A673 (cell line): ENCODE measurements around the gene LIME1. TPM values are rescaled to one million over a fixed set of nuclear protein-coding genes. Genes with fewer than 3 reads are reported as not detected.

Source experiments
- BruUV-seq: library from RNA; stranded (reverse); fragments of 400-500 nt; replicated peaks from 2 replicates; lab custom pipeline; 2021; lab: Mats Ljungman, UMichigan
- CTCF ChIA-PET: fragments of 300-600 bp; sonication (Branson Sonifier 250); formaldehyde crosslinking; loops from one replicate; lab custom pipeline; 2022; ENCODE audit warnings: antibody characterized with exemption; lab: Charles Lee
- POLR2A ChIA-PET: fragments of 300-600 bp; sonication (Branson Sonifier 250); formaldehyde crosslinking; loops from one replicate; lab custom pipeline; 2022; ENCODE audit warnings: antibody characterized with exemption; ENCODE audit not compliant: low non-redundant PET; lab: Charles Lee
- DNase-seq: peaks from one replicate; pipeline ENCODE4 v3.0.0-alpha.2; 2015; ENCODE audit warnings: low spot score
- H3K27ac ChIP-seq: fragments of 200-600 bp; sonication (generic); 2 replicates; pipeline ENCODE4 v1.5.1; 2016; ENCODE audit warnings: mixed run types, low read depth, mild to moderate bottlenecking, mixed read lengths, antibody characterized with exemption, low read length; ENCODE audit not compliant: poor library complexity, severe bottlenecking
- H3K27me3 ChIP-seq: fragments of 200-600 bp; sonication (generic); replicated peaks from 2 replicates; pipeline ENCODE4 v1.6.1; 2017; ENCODE audit warnings: mixed run types, low read depth, mild to moderate bottlenecking, mixed read lengths, antibody characterized with exemption, low read length; ENCODE audit not compliant: insufficient read depth, poor library complexity
- H3K36me3 ChIP-seq: fragments of 200-600 bp; sonication (generic); 2 replicates; pipeline ENCODE4 v1.6.1; 2016; ENCODE audit warnings: mixed run types, mild to moderate bottlenecking, mixed read lengths, antibody characterized with exemption, low read length; ENCODE audit not compliant: insufficient read depth, poor library complexity, severe bottlenecking
- H3K4me1 ChIP-seq: fragments of 200-600 bp; sonication (generic); 2 replicates; pipeline ENCODE4 v1.6.1; 2017; ENCODE audit warnings: mixed run types, mild to moderate bottlenecking, mixed read lengths, antibody characterized with exemption, low read length; ENCODE audit not compliant: insufficient read depth, poor library complexity, severe bottlenecking
- H3K4me3 ChIP-seq: fragments of 200-600 bp; sonication (generic); 2 replicates; pipeline ENCODE4 v1.5.1; 2016; ENCODE audit warnings: low read depth, mixed run types, mild to moderate bottlenecking, mixed read lengths, low read length; ENCODE audit not compliant: poor library complexity, severe bottlenecking
- H3K9me3 ChIP-seq: fragments of 200-600 bp; sonication (generic); 2 replicates; pipeline ENCODE4 v1.6.1; 2016; ENCODE audit warnings: mixed run types, low read depth, mild to moderate bottlenecking, mixed read lengths, antibody characterized with exemption, low read length; ENCODE audit not compliant: poor library complexity, severe bottlenecking
- CTCF ChIP-seq: fragments of 300-800, 200-600 bp; sonication (generic); conservative IDR thresholded peaks from 2 replicates; pipeline ENCODE4 v1.5.1; 2017; ENCODE audit warnings: low read depth, mild to moderate bottlenecking, antibody characterized with exemption, low read length, moderate library complexity, mixed read lengths
- EZH2 ChIP-seq: fragments of 200-600 bp; sonication (generic); IDR thresholded peaks from 2 replicates; pipeline ENCODE4 v1.6.1; 2017; ENCODE audit warnings: borderline replicate concordance, low read depth, mild to moderate bottlenecking, mixed read lengths, antibody characterized with exemption, low read length; ENCODE audit not compliant: poor library complexity, severe bottlenecking
- intact Hi-C: fragments of 100-400 bp; cut with micrococcal nuclease; formaldehyde crosslinking; loops from one replicate; pipeline ENCODE4 v1.10.0; 2022; ENCODE audit not compliant: unreplicated experiment
- total RNA-seq: library from RNA; stranded (reverse); gene quantifications from 2 replicates; pipeline ENCODE4 v1.2.3, GENCODE V29; 2021

Gene LIME1
- total RNA-seq, 1 experiment from 2014 or later, result 16.3 TPM

GRCh38 chr20:63705232-63706026 lies 31.0 kb upstream of the LIME1 start:
- no peak overlapping the region for H3K27ac ChIP-seq
- H3K36me3 ChIP-seq, result peaks cover 36% of the 10 kb centered on the region
- TF ChIP-seq EZH2 (no peak), CTCF (no peak)
- intact Hi-C loops, result no loop called here
- peaks cover 6% of the 10 kb centered on the region for H3K4me1 ChIP-seq
- ChIA-PET POLR2A (no interaction called here), CTCF (no interaction called here)
- no peaks in the 10 kb centered on the region for H3K9me3 ChIP-seq
- no peaks in the 10 kb centered on the region for H3K27me3 ChIP-seq
- H3K4me3 ChIP-seq, result no peak overlapping the region
- no TSS peak for BruUV-seq
- DNase-seq, result no peak

- Histone ChIP-seq H3K36me3 (peaks cover 43% of the 10 kb centered on the region), H3K27ac (no peak overlapping the region), H3K27me3 (no peaks in the 10 kb centered on the region), H3K4me1 (peaks cover 6% of the 10 kb centered on the region), H3K4me3 (peak overlapping the region; percentile 98), H3K9me3 (no peaks in the 10 kb centered on the region)
- POLR2A ChIA-PET, result no interaction called here
- no peak for DNase-seq
- TF ChIP-seq EZH2 (no peak), CTCF (no peak)
- BruUV-seq, result TSS peak; percentile 35
- CTCF ChIA-PET, result no interaction called here
- intact Hi-C loops, result no loop called here
Measured at GRCh38 chr20:63706027-63706695, 30.3 kb upstream of the LIME1 start.

- Histone ChIP-seq H3K4me1 (peaks cover 6% of the 10 kb centered on the region), H3K27me3 (no peaks in the 10 kb centered on the region), H3K9me3 (peaks cover 4% of the 10 kb centered on the region), H3K4me3 (peak overlapping the region; percentile 98), H3K36me3 (peaks cover 52% of the 10 kb centered on the region), H3K27ac (peak overlapping the region; percentile 87)
- peak; percentile 46 for DNase-seq
- BruUV-seq, result no TSS peak
- ChIA-PET CTCF (no interaction called here), POLR2A (no interaction called here)
- TF ChIP-seq CTCF (no peak), EZH2 (no peak)
- intact Hi-C loops, result no loop called here
Measured at GRCh38 chr20:63706852-63707557, 29.5 kb upstream of the LIME1 start.
